Bronchial epithelial cell (primary cell): ENCODE measurements around the gene SHC2. TPM values are rescaled to one million over a fixed set of nuclear protein-coding genes. Genes with fewer than 3 reads are reported as not detected.
"Not testable (repeated sequence)": the region's sequence is repeated elsewhere in the genome, so short reads cannot be mapped to it uniquely, and the experiment has no call there.

ENCODE experiments used
- DNase-seq: peaks from one replicate; pipeline ENCODE4 v3.0.0-alpha.2; 2010; ENCODE audit warnings: low read depth
- FAIRE-seq: peaks from 2 replicates; lab custom pipeline; 2011; peaks lifted over from hg19 to GRCh38; lab: Jason Lieb, UNC
- H3K27me3 ChIP-seq: 2 replicates; pipeline ENCODE4 v1.5.1; 2011; ENCODE audit warnings: low read length; ENCODE audit not compliant: control insufficient read depth, insufficient read depth
- H3K36me3 ChIP-seq: 2 replicates; pipeline ENCODE4 v1.5.1; 2011; ENCODE audit warnings: low read length; ENCODE audit not compliant: control insufficient read depth, insufficient read depth
- H3K4me3 ChIP-seq: 2 replicates; pipeline ENCODE4 v1.5.1; 2011; ENCODE audit warnings: mild to moderate bottlenecking, low read depth, low read length, control low read depth
- total RNA-seq: library from RNA; depleted of rRNA; stranded (reverse); fragments of >200 nt; gene quantifications from 2 replicates; pipeline ENCODE4 v1.2.1, GENCODE V29; 2014
- TF ChIP-seq, protein P1 (sequence below): IDR thresholded peaks from 2 replicates; pipeline ENCODE4 v1.5.1; 2011; ENCODE audit warnings: mild to moderate bottlenecking, moderate library complexity, low read length, control low read depth, inconsistent platforms; ENCODE audit not compliant: insufficient read depth, severe bottlenecking

SHC2 gene
- total RNA-seq, 1 donor from 2014 or later: under 0.01 TPM

DNA sequence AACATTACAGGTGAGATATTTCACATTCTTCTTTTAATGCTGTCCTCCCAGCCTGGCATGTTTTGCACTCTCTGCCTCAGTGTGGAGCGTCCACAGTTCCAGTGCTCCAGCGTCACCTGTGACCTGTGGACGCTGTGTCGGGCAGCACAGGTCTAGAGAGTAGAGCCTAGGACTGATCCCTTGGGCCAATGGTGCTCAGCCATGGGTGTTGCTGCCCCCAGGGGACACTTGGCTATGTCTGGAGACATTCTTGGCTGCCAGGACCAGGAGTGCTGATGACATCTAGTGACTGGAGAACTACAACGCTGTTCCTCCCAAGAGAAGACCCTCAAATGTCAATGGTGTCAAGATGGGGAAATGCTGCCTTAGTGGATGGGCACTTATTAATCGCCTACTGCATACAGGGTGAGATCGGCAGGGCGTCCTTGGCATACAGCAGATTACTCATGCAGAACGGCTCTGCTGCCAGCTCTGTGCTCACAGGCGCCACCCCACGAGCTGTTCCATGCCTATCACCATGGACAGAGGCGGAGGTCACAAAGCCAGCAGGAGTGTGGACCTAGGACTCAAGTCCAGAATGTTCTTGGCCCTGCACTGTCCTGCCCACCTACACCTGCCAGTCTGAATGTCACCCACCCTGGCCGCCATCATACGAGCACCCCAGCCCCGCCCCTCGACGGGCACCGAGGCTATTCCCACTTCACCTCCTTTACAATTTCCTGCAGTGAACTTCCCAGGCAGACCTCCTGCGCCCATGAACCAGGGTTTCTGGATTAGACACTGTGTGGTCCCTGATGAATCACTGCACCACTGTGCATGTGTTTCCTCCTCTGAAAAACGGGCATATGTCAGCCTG, 21.6 kb upstream of the SHC2 start:
- Histone ChIP-seq H3K4me3 (no peak overlapping the region), H3K36me3 (no peaks in the 10 kb centered on the region), H3K27me3 (no peaks in the 10 kb centered on the region)
- no peak for FAIRE-seq
- no peak for DNase-seq
- TF ChIP-seq, protein P1, sequence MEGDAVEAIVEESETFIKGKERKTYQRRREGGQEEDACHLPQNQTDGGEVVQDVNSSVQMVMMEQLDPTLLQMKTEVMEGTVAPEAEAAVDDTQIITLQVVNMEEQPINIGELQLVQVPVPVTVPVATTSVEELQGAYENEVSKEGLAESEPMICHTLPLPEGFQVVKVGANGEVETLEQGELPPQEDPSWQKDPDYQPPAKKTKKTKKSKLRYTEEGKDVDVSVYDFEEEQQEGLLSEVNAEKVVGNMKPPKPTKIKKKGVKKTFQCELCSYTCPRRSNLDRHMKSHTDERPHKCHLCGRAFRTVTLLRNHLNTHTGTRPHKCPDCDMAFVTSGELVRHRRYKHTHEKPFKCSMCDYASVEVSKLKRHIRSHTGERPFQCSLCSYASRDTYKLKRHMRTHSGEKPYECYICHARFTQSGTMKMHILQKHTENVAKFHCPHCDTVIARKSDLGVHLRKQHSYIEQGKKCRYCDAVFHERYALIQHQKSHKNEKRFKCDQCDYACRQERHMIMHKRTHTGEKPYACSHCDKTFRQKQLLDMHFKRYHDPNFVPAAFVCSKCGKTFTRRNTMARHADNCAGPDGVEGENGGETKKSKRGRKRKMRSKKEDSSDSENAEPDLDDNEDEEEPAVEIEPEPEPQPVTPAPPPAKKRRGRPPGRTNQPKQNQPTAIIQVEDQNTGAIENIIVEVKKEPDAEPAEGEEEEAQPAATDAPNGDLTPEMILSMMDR: no peak

DNA sequence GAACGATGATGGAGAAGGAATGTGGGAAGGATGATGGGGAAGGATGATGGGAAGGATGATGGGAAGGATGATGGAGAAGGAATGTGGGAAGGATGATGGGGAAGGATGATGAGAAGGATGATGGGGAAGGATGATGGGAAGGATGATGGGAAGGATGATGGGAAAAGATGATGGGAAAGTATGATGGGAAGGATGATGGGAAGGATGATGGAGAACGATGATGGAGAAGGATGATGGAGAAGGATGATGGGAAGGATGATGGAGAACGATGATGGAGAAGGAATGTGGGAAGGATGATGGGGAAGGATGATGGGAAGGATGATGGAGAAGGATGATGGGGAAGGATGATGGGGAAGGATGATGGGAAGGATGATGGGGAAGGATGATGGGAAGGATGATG, 20.3 kb upstream of the SHC2 start:
- not testable (repeated sequence) for FAIRE-seq, H3K36me3 ChIP-seq, H3K27me3 ChIP-seq, DNase-seq, H3K4me3 ChIP-seq

DNA sequence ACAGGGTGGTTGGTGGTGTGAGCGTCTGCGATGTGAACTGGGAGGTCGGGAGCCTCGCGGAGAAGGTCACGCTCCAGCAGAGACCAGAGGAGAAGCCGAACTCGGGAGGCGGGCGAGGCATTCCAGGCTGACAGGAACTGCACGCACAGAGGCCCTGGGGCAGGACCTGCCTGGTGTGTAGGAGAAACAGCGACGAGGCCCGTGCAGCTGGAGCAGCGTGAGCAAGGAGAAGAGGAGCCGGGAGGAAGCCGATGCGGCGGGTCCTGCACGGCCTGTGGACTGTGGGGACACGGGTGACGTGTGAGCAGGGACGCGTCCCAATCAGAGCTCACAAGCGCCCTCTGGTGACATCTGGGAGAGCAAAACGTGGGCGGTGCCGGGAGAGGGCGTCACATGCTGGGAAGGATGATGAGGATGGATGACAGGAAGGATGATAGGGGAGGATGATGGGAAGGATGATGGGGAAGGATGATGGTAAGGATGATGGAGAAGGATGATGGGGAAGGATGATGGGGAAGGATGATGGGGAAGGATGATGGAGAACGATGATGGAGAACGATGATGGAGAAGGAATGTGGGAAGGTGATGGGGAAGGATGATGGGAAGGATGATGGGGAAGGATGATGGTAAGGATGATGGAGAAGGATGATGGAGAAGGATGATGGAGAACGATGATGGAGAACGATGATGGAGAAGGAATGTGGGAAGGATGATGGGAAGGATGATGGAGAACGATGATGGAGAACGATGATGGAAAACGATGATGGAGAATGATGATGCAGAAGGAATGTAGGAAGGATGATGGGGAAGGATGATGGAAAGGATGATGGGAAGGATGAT, 19.4 kb upstream of the SHC2 start:
- H3K36me3 ChIP-seq: no peaks in the 10 kb centered on the region
- no peaks in the 10 kb centered on the region for H3K27me3 ChIP-seq
- H3K4me3 ChIP-seq: no peak overlapping the region
- TF ChIP-seq, protein P1: peak; percentile 53
- no peak for FAIRE-seq
- no peak for DNase-seq

DNA sequence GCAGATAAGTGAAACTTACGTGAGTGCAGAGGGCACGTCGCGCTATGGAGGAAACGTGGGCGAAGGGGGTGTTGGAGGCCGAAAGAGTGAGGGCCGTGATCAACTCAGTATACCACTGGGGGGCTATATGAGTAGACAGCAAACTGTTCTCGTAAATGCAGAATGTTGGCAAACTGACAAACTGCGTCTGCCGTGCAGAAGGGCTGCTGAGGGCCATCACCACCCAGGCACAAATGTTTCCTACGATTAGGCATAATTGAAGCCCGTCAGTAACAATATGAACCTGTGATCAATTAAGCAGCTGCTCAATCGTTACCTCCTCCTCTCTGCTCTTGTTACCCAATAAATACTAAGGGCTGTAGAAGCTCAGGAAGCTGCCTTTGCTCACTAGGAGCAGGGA, 18.1 kb upstream of the SHC2 start:
- Histone ChIP-seq H3K4me3 (no peak overlapping the region), H3K36me3 (no peaks in the 10 kb centered on the region), H3K27me3 (no peaks in the 10 kb centered on the region)
- no peak for DNase-seq
- TF ChIP-seq, protein P1: no peak
- no peak for FAIRE-seq

DNA sequence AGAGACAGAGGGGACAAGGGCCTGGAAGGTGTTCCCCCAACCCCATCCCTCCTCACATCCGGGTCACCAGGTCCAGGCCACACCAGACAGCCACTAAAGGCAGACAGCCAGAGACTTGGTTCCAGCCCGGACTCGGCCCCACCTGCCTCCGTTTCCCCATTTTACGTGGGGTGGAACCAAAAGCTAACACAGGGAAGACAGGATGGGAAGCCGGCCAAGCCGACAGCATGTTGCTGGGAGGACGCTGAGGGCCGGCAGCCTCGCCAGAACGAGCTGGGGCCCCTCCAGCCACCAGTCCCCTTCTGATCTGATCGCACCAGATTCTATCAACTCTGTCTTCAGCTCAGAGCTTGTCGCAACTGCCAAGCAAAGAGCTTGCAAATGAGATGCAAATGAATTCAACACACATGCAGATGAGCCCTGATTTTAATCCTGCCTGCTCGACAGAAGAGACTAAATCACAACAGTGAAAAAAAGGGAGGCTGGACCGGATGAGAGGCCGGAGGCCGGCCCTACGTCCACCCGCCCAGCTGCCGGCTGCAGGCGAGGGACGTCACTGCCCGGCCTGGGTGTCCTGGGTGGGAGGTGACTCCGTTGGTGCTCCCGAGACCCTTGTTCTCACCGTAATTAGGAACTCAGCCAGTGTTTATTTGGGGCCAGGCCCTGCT, 17.5 kb upstream of the SHC2 start:
- Histone ChIP-seq H3K27me3 (no peaks in the 10 kb centered on the region), H3K36me3 (no peaks in the 10 kb centered on the region), H3K4me3 (no peak overlapping the region)
- no peak for FAIRE-seq
- TF ChIP-seq, protein P1: no peak
- DNase-seq: no peak

DNA sequence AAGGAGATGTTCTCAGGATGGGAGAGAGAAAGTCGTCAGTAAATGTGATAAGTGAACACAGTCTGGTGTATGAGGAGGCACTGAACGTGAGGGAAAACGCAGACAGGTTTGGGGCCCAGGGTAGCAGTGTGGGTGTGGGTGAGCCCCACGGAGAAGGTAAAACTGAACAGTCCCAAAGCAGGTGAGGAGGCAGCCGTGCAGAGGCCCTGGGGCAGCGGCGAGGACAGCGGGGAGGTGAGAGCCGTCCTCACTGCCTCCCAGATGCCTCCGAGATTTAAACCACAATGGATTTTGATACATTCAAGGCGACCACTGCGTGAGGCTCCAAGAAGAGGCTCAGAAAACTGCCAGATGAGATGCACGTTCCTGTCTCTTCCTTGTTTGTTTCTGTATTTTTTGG, 14.5 kb upstream of the SHC2 start:
- FAIRE-seq: no peak
- TF ChIP-seq, protein P1: no peak
- Histone ChIP-seq H3K27me3 (no peaks in the 10 kb centered on the region), H3K4me3 (no peak overlapping the region), H3K36me3 (no peaks in the 10 kb centered on the region)
- DNase-seq: no peak
